Stimulated activated CD8-positive, alpha-beta memory T cell treated with anti-CD3 and anti-CD28 coated beads, Interleukin-4, amount 100 ng/mL, for 24 hours (primary cell): ENCODE results near the gene FLOT2.
"Not testable (repeated sequence)": the region's sequence is repeated elsewhere in the genome, so short reads cannot be mapped to it uniquely, and the experiment has no call there.

ENCODE experiments used
- DNase-seq: peaks from one replicate; pipeline ENCODE4 v3.0.0-alpha.2; 2020; ENCODE audit warnings: low read depth

FLOT2 gene

GRCh38 chr17:28873839-28874238 is 23.7 kb downstream of the FLOT2 start:
- no peak for DNase-seq

DNA sequence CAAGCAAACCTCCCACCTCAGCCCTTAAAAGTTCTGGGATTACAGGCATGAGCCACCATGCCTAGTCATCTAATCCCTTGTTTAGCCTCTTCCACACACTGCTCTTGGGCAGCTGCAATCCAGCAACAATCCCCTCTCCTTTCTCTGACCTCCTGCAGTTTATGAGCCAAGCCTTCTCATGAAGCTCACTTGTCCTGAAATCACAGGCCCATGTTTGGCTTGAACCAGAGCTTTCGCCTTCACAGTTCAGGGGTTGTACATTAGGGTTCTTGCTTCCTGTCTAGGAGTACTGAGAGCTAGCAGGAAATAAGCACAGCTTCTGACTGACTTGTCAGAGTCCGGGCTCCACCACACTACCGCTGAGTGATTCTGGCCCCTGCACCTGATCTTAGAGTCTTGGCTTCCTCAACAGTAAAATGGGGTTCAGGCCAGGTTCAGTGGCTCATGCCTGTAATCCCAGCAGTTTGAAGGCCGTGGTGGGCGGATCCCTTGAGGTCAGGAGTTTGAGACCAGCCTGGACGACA is 26.4 kb downstream of the FLOT2 start:
- DNase-seq: peak; percentile 11

- DNase-seq: no peak
Observed at GRCh38 chr17:28867276-28867675, 30.3 kb downstream of the FLOT2 start.

GRCh38 chr17:28865946-28866752 is 31.4 kb downstream of the FLOT2 start:
- no peak for DNase-seq

- no peak for DNase-seq
Observed at GRCh38 chr17:28864991-28865849, 32.3 kb downstream of the FLOT2 start.

- no peak for DNase-seq
Observed at GRCh38 chr17:28863953-28864352, 33.6 kb downstream of the FLOT2 start.

- no peak for DNase-seq
Observed at GRCh38 chr17:28862561-28862960, 35.0 kb downstream of the FLOT2 start.

- DNase-seq: no peak
Observed at GRCh38 chr17:28861393-28862203, 35.9 kb downstream of the FLOT2 start.

- no peak for DNase-seq
Observed at GRCh38 chr17:28860363-28860808, 37.1 kb downstream of the FLOT2 start.

DNA sequence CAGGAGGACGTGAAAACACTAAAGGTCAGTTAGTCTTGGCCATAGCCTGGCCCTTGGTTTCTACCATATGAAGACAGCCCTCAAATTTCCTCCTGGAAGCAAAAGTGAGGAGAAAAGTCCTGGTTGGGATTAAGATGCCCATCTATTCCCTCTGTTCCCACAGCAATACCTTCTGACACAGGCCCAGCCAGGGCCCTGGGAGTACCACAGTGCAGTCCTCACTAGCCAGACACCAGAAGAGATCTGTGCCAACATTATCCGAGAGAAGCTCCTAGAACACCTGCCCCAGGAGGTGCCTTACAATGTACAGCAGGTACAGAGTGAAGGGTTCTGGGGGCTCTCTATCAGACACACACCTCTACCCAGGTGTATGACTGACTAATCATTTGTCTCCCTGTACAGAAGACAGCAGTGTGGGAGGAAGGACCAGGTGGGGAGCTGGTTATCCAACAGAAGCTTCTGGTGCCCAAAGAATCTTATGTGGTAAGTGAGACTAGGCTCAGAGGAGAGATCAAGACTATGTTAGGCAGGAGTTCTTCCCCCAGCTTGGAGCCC is 38.7 kb downstream of the FLOT2 start:
- DNase-seq: no peak

DNA sequence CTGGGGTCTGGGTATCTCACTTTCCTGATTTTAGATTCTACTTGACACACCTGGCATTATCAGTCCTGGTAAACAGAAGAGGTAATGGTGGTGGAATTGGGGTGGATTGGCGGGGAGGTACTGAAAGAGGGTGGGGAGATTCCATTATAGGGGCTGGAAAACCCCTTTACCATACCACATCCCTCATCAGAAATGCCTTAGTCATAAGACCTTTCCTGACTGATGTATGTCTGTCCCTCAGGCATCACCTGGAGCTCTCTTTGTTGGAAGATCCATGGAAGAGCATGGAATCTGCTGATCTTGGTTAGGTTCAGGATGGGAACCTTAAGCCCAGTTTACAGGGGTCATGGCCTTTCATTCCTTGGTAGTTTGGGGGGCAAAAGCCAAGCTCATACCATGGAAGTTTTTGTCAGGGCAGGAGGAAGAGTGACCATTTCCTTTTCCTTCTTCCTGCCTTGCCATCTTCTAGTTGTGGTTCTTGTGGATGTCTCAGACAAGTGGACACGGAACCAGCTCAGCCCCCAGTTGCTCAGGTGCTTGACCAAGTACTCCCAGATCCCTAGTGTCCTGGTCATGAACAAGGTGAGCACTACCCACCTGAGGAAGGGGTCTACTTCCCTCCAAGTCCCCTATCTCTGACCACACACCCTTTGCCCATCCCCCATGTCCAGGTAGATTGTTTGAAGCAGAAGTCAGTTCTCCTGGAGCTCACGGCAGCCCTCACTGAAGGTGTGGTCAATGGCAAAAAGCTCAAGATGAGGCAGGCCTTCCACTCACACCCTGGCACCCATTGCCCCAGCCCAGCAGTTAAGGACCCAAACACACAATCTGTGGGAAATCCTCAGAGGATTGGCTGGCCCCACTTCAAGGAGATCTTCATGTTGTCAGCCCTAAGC is 39.4 kb downstream of the FLOT2 start:
- DNase-seq: no peak

DNA sequence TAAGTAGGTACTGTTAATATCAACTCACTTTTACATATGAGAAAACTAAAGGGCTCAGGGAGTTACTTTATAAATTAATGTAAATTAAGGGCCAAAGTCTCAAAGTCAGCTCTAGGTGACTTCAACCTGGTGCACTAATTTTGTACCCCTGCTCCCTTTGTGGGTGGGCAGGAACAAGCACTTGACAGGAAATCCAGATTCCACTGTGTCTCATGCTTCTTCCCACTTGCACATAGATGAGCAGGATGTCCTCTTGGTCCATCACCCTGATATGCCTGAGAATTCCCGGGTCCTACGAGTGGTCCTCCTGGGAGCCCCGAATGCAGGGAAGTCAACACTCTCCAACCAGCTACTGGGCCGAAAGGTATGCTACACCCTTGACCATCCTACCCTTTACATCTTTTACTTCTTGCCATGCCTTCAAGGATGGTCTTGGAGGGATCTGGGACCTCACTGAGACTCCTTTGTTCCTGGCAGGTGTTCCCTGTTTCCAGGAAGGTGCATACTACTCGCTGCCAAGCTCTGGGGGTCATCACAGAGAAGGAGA is 41.4 kb downstream of the FLOT2 start:
- DNase-seq: no peak

GRCh38 chr17:28855336-28855679 is 42.2 kb downstream of the FLOT2 start:
- no peak for DNase-seq

- DNase-seq: peak; percentile 71
Observed at GRCh38 chr17:28854457-28855335, 42.8 kb downstream of the FLOT2 start, which contains the start of gene ERAL1. Gene ERAL1 (plus strand): TSS chr17:28855016. CDS start chr17:28855035, 19 bp downstream.

GRCh38 chr17:28853295-28853694 is 44.2 kb downstream of the FLOT2 start:
- no peak for DNase-seq

DNA sequence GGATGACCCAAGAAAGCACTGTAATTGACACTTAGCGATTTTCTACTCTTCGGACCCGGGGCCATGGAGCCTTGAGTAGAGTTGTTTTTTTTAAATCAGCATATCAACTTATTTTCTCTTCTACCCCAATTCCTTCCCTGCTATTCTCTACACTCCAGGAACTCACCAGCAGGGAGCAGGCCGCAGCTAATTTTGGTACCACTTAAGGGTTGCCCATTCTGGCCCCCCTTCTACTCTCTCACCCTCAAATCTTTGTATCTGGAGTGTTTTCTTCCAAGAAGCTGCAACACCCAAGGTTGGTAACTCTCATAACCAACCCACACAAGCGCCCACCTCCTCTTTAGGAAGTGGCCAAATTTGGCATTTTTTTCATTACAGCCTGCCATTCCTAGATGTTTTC is 48.3 kb downstream of the FLOT2 start:
- DNase-seq: no peak

- DNase-seq: peak; percentile 26
Observed at GRCh38 chr17:28848667-28849066, 48.9 kb downstream of the FLOT2 start.

GRCh38 chr17:28846699-28847098 is 50.8 kb downstream of the FLOT2 start:
- not testable (repeated sequence) for DNase-seq

GRCh38 chr17:28846231-28846630 is 51.3 kb downstream of the FLOT2 start:
- DNase-seq: no peak
